GM12878 (cell line): ENCODE results near the gene LRRIQ1. TPM values are rescaled to one million over a fixed set of nuclear protein-coding genes. Genes with fewer than 3 reads are reported as not detected.

Experiments used
- ATAC-seq: fragments of 200-7000 bp; cut with Tn5 transposase; 3 replicates; pipeline ENCODE4 v1.9.1; 2020; ENCODE audit warnings: mild to moderate bottlenecking, moderate library complexity
- BruUV-seq: library from RNA; stranded (reverse); fragments of 400-500 nt; replicated peaks from 2 replicates; lab custom pipeline; 2021; lab: Mats Ljungman, UMichigan
- CTCF ChIA-PET: fragments of 300-600 bp; sonication (Branson Sonifier 250); formaldehyde crosslinking; extraction: SDS; loops from one replicate; lab custom pipeline; 2021; ENCODE audit warnings: inconsistent platforms; lab: Yijun Ruan, JAX
- POLR2A ChIA-PET: fragments of 350-600 bp; formaldehyde crosslinking; extraction: SDS; loops from one replicate; lab custom pipeline; 2021; ENCODE audit warnings: inconsistent platforms; lab: Charles Lee
- RAD21 ChIA-PET: fragments of 300-600 bp; sonication (Branson Sonifier 250); formaldehyde crosslinking; loops from one replicate; lab custom pipeline; 2023; ENCODE audit warnings: antibody characterized with exemption; ENCODE audit not compliant: unreplicated experiment; lab: Charles Lee
- SMC1A ChIA-PET: fragments of 300-600 bp; sonication (Branson Sonifier 250); formaldehyde crosslinking; loops from one replicate; lab custom pipeline; 2023; ENCODE audit not compliant: unreplicated experiment, uncharacterized antibody; lab: Charles Lee
- DNase-seq: peaks from one replicate; pipeline ENCODE4 v3.0.0-alpha.2; 2011; ENCODE audit warnings: low read depth, low spot score
- FAIRE-seq: peaks from 3 replicates; lab custom pipeline; 2011; peaks lifted over from hg19 to GRCh38; lab: Jason Lieb, UNC
- H2AFZ ChIP-seq: 2 replicates; pipeline ENCODE4 v1.6.0; 2011; ENCODE audit warnings: low read depth, low read length, control low read depth; ENCODE audit not compliant: control insufficient read depth
- H3K27ac ChIP-seq: 2 replicates; pipeline ENCODE4 v1.5.1; 2011; ENCODE audit warnings: control low read depth; ENCODE audit not compliant: control insufficient read depth, insufficient read depth
- H3K27me3 ChIP-seq, 2 experiments: replicated peaks in 1 of 2; 2 replicates each; pipeline versions ENCODE4 v1.6.0 to v1.6.1; 2011; ENCODE audit warnings: low read length in 1 of 2; ENCODE audit not compliant: control insufficient read depth in 2 of 2, insufficient read depth in 2 of 2
- H3K36me3 ChIP-seq, 2 experiments: 2 replicates each; pipeline ENCODE4 v1.5.1; 2011; ENCODE audit warnings: low read length in 1 of 2; ENCODE audit not compliant: control insufficient read depth in 2 of 2, insufficient read depth in 2 of 2
- H3K4me1 ChIP-seq: 2 replicates; pipeline ENCODE4 v1.6.1; 2011; ENCODE audit warnings: mild to moderate bottlenecking, low read length, moderate library complexity, mixed read lengths; ENCODE audit not compliant: control insufficient read depth, insufficient read depth
- H3K4me2 ChIP-seq: 2 replicates; pipeline ENCODE4 v1.6.0; 2011; ENCODE audit warnings: control low read depth; ENCODE audit not compliant: control insufficient read depth, insufficient read depth
- H3K4me3 ChIP-seq: fragments of 200-600 bp; sonication (generic); 2 replicates; pipeline ENCODE4 v1.5.1; 2016
- H3K79me2 ChIP-seq: 2 replicates; pipeline ENCODE4 v1.6.0; 2011; ENCODE audit warnings: low read length; ENCODE audit not compliant: control insufficient read depth, insufficient read depth
- H3K9ac ChIP-seq: 2 replicates; pipeline ENCODE4 v1.8.0; 2011; ENCODE audit warnings: low read length, control low read depth, mixed read lengths; ENCODE audit not compliant: control insufficient read depth, insufficient read depth
- H3K9me3 ChIP-seq: replicated peaks from 3 replicates; pipeline ENCODE4 v1.5.1; 2011; ENCODE audit warnings: mild to moderate bottlenecking, low read length; ENCODE audit not compliant: control insufficient read depth, insufficient read depth
- H4K20me1 ChIP-seq: 2 replicates; pipeline ENCODE4 v1.6.0; 2011; ENCODE audit not compliant: control insufficient read depth, insufficient read depth
- NFYA ChIP-seq: IDR thresholded peaks from 2 replicates; pipeline ENCODE4 v1.6.1; 2011; ENCODE audit warnings: low read depth, mild to moderate bottlenecking, low read length, improper control_type of control experiment, borderline replicate concordance
- SUZ12 ChIP-seq: fragments of 200-600 bp; sonication (generic); IDR thresholded peaks from one replicate; pipeline ENCODE4 v1.6.1; 2018; ENCODE audit warnings: antibody characterized with exemption, mild to moderate bottlenecking; ENCODE audit not compliant: unreplicated experiment
- WGBS: methylation state at CpG from one replicate; pipeline ENCODE4 v1.1.6; 2016; ENCODE audit warnings: low lambda C conversion rate; ENCODE audit not compliant: insufficient replicate concordance, insufficient coverage; ENCODE audit errors: missing lambda C conversion rate; 5-methylcytosine and 5-hydroxymethylcytosine counted together
- in situ Hi-C: fragments of 300-500 bp; cut with MboI; formaldehyde crosslinking; loops from 9 replicates; pipeline ENCODE4 v1.14.3; 2018; ENCODE audit warnings: mixed read lengths
- intact Hi-C: fragments of 100-400 bp; cut with micrococcal nuclease; formaldehyde crosslinking; loops from one replicate; pipeline ENCODE4 v1.14.2; 2022; ENCODE audit not compliant: unreplicated experiment
- polyA plus RNA-seq, 11 experiments: library from polyadenylated mRNA; depleted of rRNA in 4 of 11; unstranded in 6 of 11; stranded (reverse) in 5 of 11; fragments of >200 nt; fragmentation: Nextera tagmentation in 4 of 11; fragmentation: Illumina TruSeq in 1 of 11; extraction: Ambion mirVana in 4 of 11; extraction: Trizol in 1 of 11; gene quantifications; 1 replicate in 1 of 11; 2 replicates in 10 of 11; pipeline versions ENCODE4 v1.2.1 to v1.2.3, GENCODE V29; 2011 to 2016; ENCODE audit warnings: inconsistent platforms in 2 of 11, missing spikeins in 2 of 11, low read depth in 1 of 11
- total RNA-seq, 4 experiments: library from RNA; depleted of rRNA in 3 of 4; stranded (reverse); fragments of >200 nt in 3 of 4; fragmentation: Illumina TruSeq in 1 of 4; extraction: Trizol in 1 of 4; gene quantifications; 2 replicates each; pipeline versions ENCODE4 v1.2.1 to v1.2.3, GENCODE V29; 2013 to 2021
- TF ChIP-seq, protein P1 (sequence below): fragments of 450-650 bp; formaldehyde crosslinking; IDR thresholded peaks from 2 replicates; pipeline ENCODE4 v1.4.0; 2020; ENCODE audit warnings: mild to moderate bottlenecking, moderate library complexity
- TF ChIP-seq, protein P2 (sequence below): IDR thresholded peaks from 2 replicates; pipeline ENCODE4 v1.6.1; 2011; ENCODE audit warnings: borderline replicate concordance, low read depth, mild to moderate bottlenecking, moderate library complexity, mixed read lengths, low read length; ENCODE audit not compliant: insufficient read depth; ENCODE audit errors: extremely low read length

The LRRIQ1 gene
- total and polyA plus RNA-seq, 10 of the 15 experiments (the other 5 are each of a cell fraction or from before 2014, with no cell fraction given), result 0.14 to 0.45 (median 0.37) TPM; not detected in 4

DNA sequence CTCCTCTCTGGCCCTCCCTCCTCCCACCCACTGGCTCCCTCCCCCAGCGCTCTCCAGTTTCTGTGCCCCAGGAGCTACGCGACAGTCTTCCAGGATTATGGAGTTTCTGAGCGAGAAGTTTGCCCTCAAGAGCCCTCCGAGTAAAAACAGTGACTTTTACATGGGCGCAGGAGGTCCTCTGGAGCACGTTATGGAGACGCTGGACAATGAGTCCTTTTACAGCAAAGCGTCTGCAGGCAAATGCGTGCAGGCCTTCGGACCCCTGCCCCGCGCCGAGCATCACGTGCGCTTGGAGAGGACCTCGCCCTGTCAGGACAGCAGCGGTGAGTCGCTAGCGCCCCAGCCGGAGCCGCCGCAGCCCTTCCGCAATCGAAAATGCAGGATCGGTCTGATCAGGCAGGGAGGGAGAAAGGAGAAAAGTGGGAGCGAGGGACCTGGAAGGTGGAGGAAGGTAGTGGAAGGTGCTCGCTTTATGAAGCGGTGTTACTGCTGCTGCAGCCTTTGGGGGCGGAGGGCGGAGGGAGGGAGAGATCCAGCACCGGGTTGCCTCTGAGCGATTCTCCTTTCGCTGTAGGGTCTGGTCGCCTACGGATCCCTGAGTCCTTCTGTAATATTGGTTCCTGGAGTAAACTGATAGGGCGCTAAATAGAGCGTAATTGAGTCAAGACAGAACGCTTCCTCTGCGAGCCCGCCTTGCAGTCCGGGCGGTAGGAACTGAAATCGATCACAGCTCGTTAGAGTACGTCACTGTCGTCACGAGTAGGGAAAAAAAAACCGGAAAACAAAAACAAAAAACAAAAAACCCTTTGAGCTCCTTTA lies 244.2 kb downstream of the LRRIQ1 start, which contains the start of gene ALX1:
TSS of gene ALX1 (plus strand) at position 56 of the 819 bp plus-strand sequence. CDS start at position 98, 42 bp downstream.
- WGBS, result 35% methylated on average over 47 of the region's 49 CpGs
- RAD21 ChIA-PET, result no interaction called here
- CTCF ChIA-PET, result no interaction called here
- H3K4me1 ChIP-seq, result no peaks in the 10 kb centered on the region
- H3K79me2 ChIP-seq, result no peaks in the 10 kb centered on the region
- SMC1A ChIA-PET, result interaction anchor here (0.9 kb wide), 1 partner anchor 79 kb away, joined by 3 read pairs; no protein-coding TSS in a partner anchor
- no peak within 1 kb of the TSS for H2AFZ ChIP-seq
- no peak within 1 kb of the TSS for H3K4me2 ChIP-seq
- H3K9ac ChIP-seq, result no peak within 1 kb of the TSS
- no peak within 1 kb of the TSS for H3K27ac ChIP-seq
- ATAC-seq, result no peak
- FAIRE-seq, result no peak
- H3K9me3 ChIP-seq, result no peaks in the 10 kb centered on the region
- POLR2A ChIA-PET, result no interaction called here
- H4K20me1 ChIP-seq, result no peaks in the 10 kb centered on the region
- in situ Hi-C loops, result no loop called here
- no peak for DNase-seq
- no peak within 1 kb of the TSS for H3K4me3 ChIP-seq
- H3K36me3 ChIP-seq, result no peaks in the 10 kb centered on the region
- TF ChIP-seq, protein P1, sequence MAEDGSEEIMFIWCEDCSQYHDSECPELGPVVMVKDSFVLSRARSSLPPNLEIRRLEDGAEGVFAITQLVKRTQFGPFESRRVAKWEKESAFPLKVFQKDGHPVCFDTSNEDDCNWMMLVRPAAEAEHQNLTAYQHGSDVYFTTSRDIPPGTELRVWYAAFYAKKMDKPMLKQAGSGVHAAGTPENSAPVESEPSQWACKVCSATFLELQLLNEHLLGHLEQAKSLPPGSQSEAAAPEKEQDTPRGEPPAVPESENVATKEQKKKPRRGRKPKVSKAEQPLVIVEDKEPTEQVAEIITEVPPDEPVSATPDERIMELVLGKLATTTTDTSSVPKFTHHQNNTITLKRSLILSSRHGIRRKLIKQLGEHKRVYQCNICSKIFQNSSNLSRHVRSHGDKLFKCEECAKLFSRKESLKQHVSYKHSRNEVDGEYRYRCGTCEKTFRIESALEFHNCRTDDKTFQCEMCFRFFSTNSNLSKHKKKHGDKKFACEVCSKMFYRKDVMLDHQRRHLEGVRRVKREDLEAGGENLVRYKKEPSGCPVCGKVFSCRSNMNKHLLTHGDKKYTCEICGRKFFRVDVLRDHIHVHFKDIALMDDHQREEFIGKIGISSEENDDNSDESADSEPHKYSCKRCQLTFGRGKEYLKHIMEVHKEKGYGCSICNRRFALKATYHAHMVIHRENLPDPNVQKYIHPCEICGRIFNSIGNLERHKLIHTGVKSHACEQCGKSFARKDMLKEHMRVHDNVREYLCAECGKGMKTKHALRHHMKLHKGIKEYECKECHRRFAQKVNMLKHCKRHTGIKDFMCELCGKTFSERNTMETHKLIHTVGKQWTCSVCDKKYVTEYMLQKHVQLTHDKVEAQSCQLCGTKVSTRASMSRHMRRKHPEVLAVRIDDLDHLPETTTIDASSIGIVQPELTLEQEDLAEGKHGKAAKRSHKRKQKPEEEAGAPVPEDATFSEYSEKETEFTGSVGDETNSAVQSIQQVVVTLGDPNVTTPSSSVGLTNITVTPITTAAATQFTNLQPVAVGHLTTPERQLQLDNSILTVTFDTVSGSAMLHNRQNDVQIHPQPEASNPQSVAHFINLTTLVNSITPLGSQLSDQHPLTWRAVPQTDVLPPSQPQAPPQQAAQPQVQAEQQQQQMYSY (CRISPR knock-in tag), result no peak
- TF ChIP-seq NFYA (no peak), SUZ12 (peak; percentile 64)
- TF ChIP-seq, protein P2, sequence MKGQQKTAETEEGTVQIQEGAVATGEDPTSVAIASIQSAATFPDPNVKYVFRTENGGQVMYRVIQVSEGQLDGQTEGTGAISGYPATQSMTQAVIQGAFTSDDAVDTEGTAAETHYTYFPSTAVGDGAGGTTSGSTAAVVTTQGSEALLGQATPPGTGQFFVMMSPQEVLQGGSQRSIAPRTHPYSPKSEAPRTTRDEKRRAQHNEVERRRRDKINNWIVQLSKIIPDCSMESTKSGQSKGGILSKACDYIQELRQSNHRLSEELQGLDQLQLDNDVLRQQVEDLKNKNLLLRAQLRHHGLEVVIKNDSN, result peak; percentile 15
- no TSS peak for BruUV-seq
- intact Hi-C loops, result no loop called here
- H3K27me3 ChIP-seq, result peaks cover 0 to 5% of the 10 kb centered on the region in 2 experiments; a peak in 3 of 4 replicates
